Heart left ventricle (tissue), 13 donors: ENCODE data around the gene SMIM12.

Source experiments
- POLR2A ChIP-seq, 2 donors: fragments of 450-650 bp; IDR thresholded peaks; one replicate each; pipeline ENCODE4 v1.6.1; 2017; ENCODE audit warnings: antibody characterized with exemption in 2 of 2, mild to moderate bottlenecking in 2 of 2, moderate library complexity in 2 of 2
- TF ChIP-seq, protein P1 (sequence below), 12 donors: fragments of 200-600 bp; sonication (generic) in 4 of 12; IDR thresholded peaks; one replicate each; pipeline versions ENCODE4 v1.5.0 to v1.8.0; 2018 to 2022; ENCODE audit warnings: antibody characterized with exemption in 12 of 12, mild to moderate bottlenecking in 5 of 12
- donor health status: ischemic (EF 13 %, LVEDD 7.1; RV severe dilation, severe dysfunction).
- donor health status: DM: no; HTN: yes; CAD: no.
- donor health status: DM: no; HTN: no; CAD: no.
- donor health status: ischemic (EF 25% LVEDD 6.9; RV normal size, moderate dysfunction).
- donor health status: ischemic (EF 25% LVEDD 5.7; RV mildly dilated, moderate dysfunction).
- donor health status: ischemic (EF 35%, LVEDD 5.7; RV mildly dilated, moderate dysfunction).
- donor health status: nonischemic (EF 11% LVEDD 7.7; RV severe dilation, severe dysfunction).
- donor health status: DM: yes; HTN: yes; CAD: no.
- donor health status: PGD.
- donor health status: ischemic (EF 29% LVEDD 5.4; RV normal size, mild dysfunction).
- donor health status: nonischemic (EF 23%, LVEDD 6.1; RV moderate dilation, normal function).

DNA sequence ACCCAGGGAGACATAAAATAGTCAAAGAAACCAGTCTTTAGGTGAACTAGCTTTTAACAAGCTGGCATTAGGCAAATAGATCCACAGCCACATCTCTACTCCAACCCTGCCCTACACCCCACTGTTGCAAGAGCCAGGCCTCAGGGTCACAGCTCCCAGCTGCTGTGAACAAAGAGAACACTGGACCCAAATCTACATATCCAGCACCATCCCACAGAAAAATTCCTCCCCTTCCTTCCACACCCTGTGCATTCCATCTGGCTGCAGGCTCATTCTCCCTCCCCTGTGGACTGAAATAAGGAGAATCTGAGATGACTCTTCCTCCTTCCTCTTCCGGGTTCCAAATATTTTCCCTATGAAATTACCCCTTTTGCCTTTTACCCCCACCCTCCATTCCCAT, 46.7 kb upstream of the SMIM12 start:
- TF ChIP-seq, protein P1, sequence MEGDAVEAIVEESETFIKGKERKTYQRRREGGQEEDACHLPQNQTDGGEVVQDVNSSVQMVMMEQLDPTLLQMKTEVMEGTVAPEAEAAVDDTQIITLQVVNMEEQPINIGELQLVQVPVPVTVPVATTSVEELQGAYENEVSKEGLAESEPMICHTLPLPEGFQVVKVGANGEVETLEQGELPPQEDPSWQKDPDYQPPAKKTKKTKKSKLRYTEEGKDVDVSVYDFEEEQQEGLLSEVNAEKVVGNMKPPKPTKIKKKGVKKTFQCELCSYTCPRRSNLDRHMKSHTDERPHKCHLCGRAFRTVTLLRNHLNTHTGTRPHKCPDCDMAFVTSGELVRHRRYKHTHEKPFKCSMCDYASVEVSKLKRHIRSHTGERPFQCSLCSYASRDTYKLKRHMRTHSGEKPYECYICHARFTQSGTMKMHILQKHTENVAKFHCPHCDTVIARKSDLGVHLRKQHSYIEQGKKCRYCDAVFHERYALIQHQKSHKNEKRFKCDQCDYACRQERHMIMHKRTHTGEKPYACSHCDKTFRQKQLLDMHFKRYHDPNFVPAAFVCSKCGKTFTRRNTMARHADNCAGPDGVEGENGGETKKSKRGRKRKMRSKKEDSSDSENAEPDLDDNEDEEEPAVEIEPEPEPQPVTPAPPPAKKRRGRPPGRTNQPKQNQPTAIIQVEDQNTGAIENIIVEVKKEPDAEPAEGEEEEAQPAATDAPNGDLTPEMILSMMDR (IDR thresholded peaks at IDR 0.05) = no peak
- TF ChIP-seq POLR2A (IDR thresholded peaks at IDR 0.05) = no peak
